ENCODE results near the gene TCF12.
"Not testable (repeated sequence)": the region's sequence is repeated elsewhere in the genome, so short reads cannot be mapped to it uniquely, and the experiment has no call there.

Gene TCF12

DNA sequence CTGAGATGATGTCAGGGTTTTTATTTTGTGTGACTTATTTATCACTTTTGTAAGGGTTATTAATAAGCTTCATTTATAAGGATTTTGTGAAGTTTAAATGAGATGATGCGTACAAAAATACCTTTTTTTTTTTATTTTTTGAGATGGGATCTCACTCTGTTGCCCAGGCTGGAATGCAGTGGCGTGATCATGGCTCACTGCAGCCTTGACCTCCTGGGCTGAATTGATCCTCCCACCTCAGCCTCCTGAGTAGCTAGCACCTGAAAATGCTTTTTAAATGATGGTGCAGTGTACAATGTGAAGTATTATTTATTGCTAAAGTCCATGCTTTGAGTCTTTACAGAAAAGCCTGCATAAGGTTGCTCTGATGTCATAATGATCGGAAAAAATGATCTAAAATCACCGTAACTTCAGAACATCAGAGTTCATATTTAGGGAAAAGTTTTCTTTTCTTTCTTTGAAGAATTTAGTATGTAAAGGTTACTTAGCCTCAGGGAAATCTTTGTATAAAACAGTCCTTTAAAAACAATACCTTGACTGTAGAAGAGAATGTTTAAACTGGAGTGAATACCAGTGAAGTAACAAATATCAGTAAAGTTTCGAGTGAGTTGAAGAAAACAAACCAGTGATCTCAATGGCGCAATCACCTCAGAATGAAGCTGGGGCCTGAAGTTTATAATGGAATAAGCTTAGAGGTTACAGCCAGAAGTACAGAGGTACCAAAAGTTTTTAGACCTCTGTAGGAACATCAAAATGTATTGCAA is 29.7 kb downstream of the TCF12 start:
- no peak for DNase-seq

DNA sequence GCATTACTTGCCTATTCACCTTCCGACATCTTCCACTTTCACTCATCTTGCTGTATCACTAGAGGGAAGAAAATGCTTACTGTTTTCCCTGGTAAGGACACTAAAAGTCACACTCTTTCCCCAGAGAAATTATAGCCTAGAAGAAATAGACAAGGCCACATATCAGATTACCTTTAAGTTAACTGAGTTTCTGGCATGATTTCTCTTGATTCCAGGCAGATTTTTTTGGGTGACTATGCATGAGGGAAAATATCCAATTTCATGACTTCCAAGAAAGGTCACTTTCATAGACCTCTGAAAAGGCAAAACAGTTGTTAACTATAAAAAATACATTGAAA is 30.3 kb downstream of the TCF12 start:
- no peak for DNase-seq

DNA sequence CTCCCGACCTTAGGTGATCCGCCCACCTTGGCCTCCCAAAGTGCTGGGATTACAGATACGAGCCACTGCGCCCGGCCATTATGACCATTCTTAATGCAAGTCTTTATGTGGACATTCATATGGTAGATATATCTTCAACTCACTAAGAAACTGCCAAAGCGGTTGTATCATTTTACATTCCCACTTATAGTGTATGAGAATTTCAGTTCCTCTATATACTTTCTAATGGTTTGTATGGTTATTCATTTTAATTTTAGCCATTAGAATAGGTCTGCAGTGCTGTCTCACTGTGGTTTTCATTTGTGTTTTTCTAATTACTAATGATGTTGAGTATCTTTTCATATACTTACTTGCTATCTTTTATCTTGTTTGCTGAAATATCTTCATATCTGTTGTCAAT is 32.5 kb downstream of the TCF12 start:
- no peak for DNase-seq

DNA sequence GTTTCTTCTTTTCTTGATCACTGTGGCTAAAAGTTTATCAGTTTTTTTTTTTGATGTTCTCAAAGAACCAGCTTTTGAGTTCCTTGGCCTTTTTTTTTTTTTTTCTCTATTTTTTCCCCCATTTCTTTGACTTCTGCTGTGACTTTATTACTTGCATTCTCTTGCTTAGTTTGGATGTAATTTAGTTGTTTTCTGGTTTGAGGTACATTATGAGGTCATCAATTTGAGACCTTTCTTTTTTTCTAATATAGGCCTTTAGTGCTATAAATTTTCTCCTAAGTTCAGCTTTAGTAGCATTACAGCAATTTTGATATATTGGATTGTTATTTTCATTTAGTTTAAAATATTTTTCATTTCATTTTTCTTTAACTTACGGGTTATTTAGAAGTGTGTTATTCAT is 35.3 kb downstream of the TCF12 start:
- DNase-seq = no peak

DNA sequence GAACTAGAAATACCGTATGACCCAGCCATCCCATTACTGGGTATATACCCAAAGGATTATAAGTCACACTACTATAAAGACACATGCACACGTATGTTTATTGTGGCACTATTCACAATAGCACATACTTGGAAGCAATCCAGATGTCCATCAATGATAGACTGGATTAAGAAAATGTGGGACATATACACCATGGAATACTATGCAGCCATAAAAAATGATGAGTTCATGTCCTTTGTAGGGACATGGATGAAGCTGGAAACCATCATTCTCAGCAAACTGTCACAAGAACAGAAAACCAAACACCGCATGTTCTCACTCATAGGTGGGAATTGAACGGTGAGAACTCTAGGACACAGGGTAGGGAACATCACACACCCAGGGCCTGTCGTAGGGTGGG is 36.6 kb downstream of the TCF12 start:
- DNase-seq = not testable (repeated sequence)

DNA sequence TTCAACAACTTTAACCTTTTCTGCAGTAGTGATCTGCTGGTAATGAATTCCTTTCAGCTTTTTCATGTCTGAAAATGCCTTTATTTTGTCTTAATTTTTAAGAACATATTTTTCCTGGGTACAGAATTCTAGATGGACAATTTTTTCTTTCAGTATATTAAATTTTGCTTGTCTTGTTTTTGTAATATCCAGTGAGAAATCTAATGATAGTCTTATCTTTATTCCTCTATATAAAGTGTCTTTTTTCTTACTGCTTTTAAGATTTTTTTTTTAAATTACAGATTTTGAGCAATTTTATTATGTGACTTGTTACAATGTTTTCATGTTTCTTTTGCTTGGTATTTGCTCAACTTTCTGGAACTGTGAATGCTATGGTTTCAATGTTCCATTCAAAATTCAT is 38.1 kb downstream of the TCF12 start:
- DNase-seq = no peak

DNA sequence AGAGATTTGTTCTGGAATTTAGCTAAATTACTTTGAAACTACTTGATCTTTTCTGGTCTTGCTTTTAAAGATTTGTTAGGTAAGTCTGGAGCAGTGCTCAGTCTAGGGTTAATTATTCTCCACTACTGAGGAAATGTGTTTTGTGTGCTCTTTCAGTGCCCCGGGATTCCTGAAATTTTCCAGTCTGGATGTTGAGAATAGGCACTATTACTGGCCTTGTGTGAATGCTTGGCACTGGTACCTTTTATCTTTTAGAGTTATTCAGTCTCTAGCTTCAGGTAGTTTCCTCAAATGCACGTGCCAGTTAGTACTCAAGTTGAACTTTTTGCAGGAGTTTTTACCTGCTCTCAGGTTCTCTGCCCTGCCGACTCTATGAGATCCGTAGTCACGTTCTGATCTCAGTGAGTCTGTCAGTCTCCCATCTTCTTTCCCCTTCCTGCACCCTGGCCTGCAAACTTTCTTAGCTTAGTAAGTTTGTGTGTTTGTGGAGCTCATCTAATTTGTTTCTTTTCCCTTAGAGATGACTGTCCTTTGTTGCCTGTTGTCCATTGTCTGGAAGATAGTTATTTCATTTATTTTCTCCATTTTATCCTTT is 39.5 kb downstream of the TCF12 start:
- DNase-seq = no peak

DNA sequence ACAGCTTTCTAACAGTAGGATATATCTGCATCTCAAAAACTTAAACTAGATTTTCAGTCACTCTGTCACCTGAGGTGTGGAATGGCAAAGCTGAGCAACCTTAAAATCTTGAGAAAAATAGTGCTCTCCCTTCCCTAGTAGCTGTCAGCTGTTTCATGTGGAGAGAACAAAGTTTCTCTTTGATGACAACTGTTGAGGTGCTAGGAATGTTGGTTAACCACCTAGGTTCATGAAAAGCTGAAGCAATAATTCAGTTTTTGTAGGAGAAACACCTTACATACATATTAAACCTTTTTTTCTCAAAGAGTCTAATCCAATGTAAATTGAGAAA is 40.8 kb downstream of the TCF12 start:
- no peak for DNase-seq

DNA sequence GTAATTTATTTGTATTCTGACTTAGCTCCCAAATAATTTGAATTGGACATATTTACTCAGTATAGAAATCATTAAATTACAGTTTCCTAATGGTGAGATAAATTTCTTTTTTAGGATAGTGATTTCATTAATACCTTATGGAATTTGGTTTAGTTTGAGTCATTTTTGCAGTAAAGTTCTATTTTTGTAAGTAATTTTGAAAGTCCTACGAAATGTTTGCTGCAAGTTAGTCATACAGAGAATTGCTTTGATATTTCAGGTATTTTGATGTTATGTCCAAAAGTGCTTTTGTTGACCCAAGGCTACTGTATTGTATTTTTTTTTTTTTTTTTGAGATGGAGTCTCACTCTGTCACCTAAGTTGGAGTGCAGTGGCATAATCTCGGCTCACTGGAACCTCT is 41.7 kb downstream of the TCF12 start:
- no peak for DNase-seq

DNA sequence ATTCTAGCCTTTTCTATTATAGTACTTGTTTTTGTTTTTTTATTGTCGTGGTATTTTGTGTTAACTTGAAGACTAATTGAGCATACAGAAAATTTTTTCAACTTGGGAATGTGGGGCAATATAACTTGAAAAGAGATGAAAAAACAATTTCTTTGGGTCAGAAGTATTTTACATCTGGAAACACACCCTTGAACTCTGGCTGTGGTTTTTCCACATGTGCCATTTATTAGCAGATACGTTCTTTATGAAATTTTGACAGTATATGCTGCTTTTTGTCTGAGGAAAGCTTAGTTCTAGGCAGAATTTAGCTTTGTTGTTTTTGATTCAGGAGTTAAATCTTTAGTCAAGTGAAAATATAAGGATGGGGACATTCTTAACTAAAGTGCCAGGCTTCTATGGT is 44.7 kb downstream of the TCF12 start:
- DNase-seq = no peak

DNA sequence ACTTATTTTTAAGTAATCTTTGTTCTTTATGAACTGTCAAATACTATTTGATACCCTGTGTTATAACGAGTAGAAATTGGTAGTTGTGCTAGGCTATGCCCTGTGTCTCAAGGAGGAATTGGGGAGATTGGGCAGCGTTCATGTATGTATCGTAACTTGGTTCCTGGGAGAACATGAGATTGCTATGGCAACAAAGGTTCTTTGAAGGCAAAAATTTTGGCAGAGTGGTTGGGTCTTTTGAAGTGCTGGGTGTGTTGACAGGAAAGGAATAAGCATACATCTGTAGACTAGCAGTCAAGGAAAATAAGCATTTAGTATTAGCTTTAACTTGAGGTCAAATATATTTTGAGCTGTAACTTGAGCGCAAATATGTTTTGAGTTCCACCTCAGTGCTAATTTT is 45.3 kb downstream of the TCF12 start:
- DNase-seq = no peak

DNA sequence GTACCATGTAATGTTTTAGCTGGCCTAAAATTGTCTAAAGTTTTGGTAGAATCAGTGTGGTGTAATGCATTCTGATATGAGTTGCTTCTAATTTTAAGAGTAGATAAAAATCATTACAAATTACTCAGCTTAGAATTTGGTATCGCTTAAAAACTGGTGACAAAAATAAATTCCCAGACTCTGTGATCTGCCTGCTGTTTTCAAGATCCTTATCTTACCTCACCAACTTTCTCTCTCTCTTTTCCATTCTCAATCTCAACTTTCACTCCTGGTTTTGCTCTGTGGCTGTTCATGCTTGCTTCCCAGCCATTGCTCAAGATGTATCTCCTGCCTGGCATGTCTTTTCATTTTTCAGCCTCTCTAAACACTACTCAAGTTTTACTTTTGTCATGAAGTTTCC is 45.7 kb downstream of the TCF12 start:
- no peak for DNase-seq

DNA sequence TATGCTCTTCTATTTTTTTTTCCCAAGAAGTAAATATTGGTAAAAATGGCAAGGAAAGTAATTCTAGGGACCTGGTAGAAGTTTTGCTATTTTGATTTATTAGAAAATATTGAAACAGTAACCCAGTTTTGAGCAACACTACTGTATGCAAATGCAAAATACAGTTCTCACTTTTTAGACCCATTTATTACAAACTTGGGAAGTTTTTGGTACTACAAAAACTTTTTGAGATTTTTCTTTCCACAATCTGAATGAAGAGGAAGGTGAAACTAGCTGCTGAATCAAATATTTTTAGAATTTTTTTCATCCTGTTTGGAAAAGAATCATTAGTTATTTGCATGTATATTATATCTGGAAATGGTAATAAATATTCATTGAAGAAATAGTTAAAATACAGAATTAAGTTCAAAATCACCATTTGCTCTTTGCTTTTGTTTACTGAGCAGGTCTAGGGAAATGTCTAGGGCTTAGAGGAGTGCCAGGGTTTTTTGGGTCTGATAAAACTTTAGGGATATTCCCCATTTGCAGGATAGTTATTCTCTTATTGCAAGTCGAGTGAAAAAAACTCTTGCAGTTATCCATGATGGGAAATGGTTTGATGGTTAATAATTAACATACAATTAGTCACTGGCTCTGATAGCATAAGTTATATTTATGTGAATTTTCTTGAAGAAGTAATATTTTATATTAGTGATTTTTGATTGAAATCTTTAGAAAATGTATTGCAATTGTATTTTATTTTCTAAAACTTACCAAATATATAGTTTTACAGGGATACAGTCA is 47.0 kb downstream of the TCF12 start:
- DNase-seq = no peak

DNA sequence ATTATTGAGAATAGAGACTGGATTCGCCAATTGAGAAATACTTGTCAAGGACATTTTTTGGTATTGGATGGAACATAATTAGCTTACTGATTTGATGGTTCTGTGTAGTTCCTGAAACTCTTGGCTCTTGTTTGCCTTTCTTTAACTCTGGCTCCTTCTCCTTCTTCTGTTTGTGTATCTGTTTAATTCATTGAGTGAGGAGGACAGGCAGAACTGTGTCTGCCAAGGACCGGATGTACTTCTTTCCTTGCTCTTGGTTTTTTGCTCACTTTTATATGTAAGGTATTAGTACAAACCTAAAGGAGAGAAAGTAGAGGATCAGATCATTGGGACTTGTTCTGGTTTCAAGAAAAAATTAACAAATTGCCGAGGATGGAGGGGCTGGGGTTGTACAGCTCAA is 48.9 kb downstream of the TCF12 start:
- DNase-seq = no peak

DNA sequence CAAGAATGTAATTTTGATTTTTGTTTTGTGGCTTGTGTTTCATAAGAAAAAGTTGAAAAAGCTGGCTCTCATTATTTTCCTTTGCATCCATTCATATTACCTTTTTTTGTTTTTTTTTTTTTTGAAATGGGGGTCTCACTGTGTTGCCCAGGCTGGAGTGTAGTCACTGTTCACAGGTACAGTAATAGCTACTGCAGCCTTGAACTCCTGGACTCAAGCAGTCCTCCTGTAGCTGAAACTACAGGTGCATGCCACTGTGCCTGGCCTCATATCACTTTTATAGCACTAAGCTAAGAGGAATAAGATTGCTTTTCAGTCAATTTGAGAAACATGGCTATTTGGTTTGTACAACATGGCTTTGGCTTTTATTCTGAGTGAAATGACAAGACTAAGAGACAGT is 49.8 kb downstream of the TCF12 start:
- no peak for DNase-seq

DNA sequence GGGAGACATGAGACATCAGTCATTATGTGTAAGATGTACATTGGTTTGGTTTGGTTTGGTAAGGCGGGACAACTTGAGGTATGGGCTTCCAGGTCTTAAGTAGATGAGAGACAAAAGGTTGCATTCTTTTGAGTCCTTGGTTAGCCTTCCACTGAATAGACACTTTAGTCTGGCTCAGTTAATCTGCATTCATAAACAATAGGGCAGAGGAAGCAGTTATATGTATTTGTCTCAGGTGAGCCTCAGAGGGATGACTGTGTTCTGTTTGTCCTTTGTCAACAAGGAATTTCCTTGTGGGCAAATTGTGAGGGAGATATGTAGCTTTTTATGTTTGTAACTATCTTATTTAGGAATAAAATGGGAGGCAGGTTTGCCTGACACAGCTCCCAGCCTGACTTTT is 50.4 kb downstream of the TCF12 start:
- no peak for DNase-seq

DNA sequence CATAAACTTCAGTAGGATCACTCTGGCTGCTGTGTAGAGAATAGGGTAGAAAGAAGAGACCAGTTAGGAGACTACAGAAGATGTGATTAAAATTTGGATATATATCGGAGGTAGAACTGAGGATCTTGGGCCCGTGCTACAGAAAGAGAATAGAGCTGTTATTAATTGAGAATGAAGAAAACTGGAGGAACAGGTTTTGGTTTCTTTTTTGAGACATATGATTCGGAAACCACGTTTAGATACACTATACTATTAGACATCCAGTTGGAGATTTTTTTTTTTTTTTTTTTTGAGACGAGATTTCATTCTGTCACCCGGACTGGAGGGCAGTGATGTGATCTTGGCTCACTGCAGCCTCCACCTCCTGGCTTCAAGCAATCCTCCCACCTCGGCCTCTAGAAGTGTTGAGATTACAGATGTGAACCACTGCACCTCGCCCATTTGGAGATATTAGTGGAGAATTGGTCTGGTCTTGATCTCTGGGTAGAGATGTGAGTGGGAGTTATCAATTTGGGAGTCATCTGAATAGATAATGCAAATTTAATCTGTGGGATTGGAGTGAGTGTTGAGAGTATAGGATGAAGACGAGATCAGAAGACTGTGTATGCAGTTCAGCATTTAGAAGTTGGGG is 50.9 kb downstream of the TCF12 start:
- no peak for DNase-seq

DNA sequence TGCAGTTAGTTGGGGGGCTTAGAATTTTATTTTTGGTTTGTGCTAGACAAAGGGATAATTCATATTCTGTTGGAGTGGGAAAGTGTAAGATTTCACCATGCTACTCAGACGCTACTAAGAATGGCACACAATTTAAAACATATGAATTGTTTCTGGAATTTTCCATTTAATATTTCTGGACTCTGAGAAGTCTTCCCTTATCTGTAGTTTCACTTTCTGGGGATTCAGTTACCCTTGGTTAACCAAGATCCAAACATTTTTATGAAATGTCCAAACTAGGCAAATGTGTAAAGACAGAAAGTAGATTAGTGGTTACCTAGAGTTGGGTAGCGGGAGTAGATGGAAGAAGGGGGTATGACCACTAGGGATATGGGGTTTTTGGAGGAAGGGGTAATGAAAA is 53.1 kb downstream of the TCF12 start:
- no peak for DNase-seq

DNA sequence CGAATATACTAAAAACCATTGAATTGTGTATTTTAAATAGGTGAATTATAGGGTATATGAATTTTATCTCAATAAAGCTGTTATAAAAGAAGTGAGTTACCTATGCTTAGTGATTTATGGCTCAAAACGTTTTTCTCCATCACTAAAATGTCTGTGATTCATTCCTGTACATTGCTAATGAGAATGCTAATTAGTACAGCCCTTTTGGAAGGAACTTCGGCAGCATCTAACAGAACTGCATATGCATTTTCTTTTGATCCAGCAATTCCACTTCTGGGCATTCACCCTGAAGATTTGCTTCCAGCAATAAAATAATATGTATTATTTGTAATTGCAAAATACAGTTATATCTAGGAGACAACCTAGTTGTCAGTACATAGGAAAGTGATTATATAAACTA is 53.6 kb downstream of the TCF12 start:
- DNase-seq = no peak

DNA sequence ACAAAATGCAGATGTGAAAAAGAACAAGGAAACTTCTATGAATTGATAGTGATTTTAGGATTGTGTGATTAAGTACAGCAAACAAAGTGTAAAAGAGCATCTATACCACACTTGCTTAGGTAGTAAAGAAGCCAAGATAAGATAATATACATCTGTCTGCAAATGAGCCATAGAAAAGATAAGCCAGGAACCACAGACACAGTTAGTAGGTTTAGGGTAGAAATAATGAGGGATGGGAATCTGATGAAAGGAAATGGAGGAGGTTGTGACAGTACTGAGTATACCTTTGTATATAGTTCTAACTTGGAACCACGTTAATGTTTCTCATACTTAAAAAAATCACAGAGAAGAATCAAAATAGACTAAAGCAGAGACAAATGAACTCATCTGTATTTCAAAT is 54.0 kb downstream of the TCF12 start:
- no peak for DNase-seq

DNA sequence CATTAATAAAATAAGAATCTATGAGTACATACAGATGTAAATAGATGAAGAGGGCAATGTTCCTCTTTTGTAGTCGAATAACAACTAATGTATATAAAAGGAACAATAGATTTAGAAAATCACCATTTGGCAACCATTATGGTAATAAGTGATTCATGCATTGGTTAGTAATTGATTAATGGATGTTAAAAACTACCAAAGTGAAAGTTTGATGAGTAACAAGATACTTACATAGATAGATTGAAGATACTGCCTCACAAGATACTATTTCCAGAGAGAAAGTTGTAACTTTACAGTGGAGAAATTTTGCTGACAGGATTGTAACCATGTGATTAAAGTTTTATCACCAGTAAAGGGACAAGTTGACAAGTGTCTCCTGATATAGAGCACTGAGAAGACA is 55.0 kb downstream of the TCF12 start:
- no peak for DNase-seq

DNA sequence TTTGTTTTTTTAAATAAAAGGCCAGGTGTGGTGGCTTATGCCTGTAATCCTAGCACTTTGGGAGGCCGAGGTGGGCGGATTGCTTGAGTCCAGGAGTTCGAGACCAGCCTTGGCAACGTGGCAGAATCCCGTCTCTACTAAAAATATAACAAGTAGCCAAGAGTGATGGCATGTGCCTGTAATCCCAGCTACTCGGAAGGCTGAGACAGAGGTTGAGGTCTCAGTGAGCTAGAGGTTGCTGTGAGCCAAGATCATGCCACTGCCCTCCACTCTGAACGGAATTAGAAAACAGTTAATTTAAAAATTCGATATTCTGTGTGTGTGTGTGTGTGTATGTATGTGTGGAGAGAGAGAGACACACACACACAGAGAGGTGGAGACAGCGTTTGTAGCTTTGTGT is 58.8 kb downstream of the TCF12 start:
- DNase-seq = no peak

DNA sequence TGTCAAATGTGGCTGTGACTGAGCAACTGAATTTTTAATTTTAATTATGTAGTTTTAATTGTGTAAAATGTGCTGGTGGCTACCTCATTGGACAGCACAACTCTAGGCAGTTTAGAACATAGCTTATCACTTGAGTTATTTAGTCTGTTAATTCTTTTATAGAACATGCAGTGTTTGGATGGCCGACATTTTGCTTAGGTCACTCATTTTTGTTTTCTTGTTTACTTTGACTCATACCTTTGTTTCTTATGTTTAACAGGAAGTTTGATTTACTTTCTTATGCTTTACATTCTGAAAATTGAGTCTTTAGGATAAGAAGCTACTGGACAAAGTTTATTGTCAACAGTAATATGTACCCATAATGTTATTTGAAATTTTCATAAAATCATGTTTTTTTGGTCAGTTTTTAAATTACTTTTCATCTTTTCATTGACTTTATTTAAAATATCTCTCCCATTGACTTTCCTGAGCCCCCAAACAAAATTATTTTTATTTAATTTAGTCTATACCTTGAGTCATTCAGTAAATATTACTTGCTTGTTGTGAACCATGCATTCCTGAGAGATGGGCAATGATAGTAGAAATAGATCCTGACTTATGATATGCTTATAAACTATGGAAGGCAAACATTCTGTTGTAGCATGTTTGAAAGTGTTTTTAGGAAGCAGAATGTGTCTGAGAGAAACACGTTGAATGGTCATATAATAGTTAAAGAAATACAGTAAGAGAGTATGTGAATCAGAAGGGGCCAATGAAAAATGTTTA is 60.6 kb downstream of the TCF12 start:
- no peak for DNase-seq
